HG03097 (cell line): ENCODE data around the gene TGFBR3.
"Not testable (repeated sequence)": the region's sequence is repeated elsewhere in the genome, so short reads cannot be mapped to it uniquely, and the experiment has no call there.

ENCODE experiments used
- ATAC-seq: cut with Tn5 transposase; IDR thresholded peaks from one replicate; pipeline ENCODE4 v1.9.1; 2021; ENCODE audit not compliant: unreplicated experiment, low FRiP score

TGFBR3 gene

DNA sequence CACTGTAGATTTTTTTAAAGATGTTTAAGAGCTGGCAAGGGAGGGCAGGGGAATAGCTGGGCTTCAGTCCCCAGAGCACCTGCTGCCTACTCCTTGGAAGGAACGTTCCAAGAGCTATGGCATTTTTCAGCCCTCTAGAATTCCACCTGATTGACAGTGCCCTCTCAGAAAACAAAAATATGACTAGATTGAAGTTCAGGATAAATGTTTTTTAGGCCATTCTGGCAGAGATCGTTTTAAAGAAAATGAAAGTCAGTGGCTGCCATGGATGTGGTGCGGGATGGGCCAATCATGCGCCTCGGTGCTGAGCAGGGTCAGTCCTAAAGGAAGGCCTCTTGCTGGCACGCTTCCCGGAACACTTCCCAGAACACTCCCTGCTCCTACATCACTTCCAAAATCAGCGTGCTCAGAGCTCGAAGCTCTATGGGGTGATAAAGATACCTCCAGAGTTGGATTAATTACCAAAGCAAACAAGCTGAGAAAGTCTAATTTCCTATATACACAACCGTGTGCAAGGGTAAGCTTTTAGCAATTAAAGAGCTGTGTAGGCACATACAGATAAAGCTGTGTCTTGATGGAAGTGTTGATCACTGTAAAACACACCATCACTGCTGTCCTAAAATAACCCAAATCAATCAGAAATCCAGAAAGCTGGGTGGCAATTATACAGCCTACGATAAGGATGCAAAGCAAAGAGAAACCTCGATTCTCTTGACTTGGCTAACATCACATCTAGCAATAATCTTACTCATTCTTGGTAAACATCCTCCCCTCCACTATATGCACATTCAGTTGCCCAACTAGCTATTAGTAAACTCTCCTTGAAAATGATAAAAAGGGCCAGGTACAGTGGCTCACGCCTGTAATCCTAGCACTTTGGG, 34.6 kb downstream of the TGFBR3 start:
- ATAC-seq = no peak

DNA sequence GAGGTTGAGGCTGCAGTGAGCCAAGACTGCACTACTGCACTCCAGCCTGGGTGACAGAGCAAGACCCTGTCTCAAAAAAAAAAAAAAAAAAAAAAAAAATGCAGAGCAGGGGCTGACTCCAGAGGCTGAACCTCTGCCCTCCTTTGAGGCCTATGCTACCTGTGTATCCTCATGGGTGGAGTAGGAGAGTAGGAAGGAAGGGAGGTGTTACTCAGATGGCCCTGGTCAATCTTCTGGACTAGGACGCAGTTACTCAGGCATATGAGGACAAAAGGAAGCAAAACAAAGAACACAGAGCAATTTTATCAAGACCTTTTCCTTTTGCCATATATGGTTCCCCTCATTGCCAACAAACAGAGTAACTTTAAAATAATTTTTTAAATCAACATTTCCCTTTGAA, 35.2 kb downstream of the TGFBR3 start:
- ATAC-seq = no peak

DNA sequence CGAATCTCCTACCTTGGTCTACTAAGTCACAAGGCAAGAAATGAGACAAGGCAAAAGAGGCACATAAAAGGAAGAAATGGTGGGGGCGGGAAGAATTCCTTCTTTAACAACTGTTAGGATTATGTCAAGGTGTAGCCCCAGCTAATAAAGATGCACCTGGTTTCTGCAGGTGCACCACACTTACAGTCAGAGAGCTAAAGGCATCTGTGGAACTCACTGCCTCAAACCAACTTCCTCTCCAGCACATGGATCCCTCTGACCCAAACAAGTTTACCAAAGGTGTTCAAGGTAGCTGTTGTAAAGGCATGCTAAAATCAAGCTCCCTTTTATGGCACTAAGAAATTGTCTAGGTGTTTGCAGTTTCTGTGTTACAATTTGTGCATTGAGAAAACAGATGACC, 38.1 kb downstream of the TGFBR3 start:
- no peak for ATAC-seq

DNA sequence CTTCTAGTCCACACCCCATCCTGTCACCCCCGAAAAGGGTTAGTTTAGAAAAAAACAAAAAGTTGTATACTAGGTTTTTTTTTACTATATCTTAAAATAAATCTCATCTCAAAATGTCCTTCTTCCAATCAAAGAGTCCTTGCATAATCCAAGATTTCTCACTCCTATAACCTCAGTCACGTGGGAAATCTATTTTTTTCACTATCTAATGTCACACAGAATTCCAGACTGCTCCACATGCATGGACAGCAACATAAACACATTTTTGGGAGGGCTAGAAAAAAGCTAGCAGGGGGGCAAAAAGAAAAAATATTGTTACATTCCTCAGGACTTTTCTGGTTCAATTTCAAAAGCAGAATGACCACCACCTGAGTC, 39.3 kb downstream of the TGFBR3 start:
- ATAC-seq = no peak

DNA sequence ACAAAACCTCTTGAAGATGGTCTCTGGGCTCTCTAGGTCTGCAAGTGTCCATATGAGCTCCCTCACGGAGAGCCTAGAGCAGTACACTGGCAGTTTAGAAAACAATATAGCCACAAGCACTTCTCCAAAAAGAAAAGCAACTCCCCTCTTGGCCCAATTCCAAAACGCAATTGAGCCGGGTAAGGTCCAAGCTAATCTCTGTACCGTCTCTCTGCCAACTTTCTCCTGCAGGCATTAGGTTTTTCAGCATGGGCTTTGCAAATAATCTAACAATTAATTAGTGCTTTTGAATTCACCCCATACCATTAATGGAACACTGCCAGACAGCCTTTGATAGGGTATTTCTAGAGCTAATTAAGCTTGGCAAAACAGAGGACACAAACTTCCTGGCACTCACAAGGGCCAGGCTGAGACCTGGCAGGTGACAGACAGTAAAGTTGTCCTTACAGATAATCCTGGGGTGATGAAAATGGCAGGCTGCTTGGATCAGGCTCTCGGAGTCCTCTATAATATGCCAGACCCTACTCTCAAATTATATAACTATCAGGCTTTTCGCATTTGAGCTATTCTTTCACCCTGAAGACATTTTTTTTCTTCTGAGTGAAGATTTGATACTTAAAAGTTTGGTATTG, 39.8 kb downstream of the TGFBR3 start:
- ATAC-seq = no peak

DNA sequence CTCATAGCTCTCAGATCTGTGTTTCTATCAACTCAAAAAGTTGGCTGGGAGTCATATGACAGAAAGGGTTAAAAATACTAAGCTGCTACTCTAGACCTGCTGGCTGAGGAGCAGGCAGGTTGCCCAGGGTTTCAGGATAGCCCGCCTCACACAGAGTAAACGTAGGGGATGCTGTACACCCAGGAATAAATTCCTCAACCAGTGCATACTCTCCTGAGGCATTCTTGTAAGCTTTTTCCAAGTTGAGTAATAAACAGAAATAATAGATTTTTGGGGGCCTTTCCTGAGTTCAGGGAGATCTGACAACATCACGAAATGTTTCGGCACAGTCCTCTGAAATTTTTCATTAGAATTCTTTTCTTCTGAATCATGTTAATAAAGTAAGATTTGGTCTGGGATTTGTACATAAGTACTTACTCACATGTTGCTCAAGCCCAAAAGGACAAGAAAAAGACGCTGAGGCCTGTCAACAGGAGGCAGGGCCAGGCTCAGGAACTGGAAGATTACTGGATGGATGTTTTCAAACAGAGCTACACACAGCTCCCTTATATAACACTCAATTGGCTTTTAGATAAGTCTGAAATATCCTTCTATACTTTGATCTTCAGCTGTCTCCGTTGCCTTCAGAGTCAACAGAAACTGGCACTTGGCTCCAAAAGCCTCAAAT, 41.0 kb downstream of the TGFBR3 start:
- ATAC-seq = no peak

DNA sequence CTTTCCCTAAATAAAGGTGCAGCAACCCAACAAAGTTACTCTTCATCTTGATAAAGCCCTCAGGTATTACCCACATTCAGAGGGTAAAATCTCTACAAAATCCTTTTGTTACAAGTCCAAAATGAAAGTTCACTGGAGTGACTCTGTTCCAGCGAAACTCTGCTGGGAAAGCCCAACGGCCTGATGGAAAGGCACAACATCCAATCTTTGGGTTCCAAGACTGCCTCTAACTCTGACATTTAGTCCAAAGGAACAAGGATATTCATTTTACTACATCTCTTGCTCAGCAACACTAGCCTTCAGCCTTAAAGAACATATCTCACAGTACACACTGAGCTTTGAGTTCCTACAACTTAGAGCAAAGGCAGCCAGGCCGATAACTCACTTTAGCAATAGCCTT, 42.1 kb downstream of the TGFBR3 start:
- ATAC-seq = no peak

DNA sequence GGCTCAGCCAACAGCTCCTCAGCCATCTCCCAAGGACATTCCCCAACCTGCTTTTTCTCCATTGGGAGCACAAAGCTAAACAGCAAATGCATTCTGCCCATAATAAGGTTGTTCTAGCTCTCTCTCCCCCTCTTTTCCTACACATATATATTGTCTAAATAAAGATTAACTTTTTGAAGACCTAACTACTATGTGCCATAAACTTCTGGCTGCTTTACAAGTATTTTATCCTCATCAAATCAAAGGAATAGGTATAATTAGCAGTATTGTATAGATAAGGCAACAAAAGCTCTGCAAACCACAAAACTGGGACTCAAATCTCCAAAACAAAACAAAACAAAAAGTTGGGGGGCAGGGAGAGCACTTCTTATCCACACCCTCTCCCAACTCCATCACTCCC, 43.4 kb downstream of the TGFBR3 start:
- no peak for ATAC-seq

DNA sequence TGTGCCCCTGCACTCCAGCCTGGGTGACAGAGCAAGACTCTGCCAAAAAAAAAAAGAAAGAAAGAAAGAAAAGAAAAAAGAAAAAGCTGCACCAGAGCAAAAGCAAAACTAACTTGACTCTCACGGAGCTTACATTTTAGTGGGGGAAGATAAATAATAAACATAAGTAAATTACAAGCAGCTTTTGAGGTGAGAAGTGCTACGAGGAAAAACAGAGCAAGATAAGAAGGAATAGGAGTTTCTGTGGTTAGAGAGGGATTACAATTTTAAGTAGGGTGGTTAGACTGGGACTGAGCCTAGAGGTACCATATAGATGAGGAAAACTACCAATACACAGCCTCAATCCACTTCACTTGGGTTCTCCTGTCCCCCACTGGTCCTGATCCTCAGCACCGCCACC, 43.9 kb downstream of the TGFBR3 start:
- ATAC-seq = no peak

DNA sequence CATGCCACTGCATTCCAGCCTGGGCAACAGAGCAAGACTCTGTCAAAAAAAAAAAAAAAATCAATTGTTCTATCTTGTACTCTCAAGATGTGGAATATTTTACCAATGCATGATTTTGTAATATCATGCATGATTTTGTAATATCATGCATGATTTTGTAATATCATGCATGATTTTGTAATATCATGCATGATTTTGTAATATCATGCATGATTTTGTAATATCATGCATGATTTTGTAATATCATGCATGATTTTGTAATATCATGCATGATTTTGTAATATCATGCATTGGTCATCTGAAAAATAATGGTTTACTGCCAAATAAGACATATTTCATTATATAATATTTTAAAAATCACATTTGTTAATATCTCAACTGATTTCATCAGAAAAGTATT, 45.7 kb downstream of the TGFBR3 start:
- ATAC-seq = not testable (repeated sequence)

DNA sequence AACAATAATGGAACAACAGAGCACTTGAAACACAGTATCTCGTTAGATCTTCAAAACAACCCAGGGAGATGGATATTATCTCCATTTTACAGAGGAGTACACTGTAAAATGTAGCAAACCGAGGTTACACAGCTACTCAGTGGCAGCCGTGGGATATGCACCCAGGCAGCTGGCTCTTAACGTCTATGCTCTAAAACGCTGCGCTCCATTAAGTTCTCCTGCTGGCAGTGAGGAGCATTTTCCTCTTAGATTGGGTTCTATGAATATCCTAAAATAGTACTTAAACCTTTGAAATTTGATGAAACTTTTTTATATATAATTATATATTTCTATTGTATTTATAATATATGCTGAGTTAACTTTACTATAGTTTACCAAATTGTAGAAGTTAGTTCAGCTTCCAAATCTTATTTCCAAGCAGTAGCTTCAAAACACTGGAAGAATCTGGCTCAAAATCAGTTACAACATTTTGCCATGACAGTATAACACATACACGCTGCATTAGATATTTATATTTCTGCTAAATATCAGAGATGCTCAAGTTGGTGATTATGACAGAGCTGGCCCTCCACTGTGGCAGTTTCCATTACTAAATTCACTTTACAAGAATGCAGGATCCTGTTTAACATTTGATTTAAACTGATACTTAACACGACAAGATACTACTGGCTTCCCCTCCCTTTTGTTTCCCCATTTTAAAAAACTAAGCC, 49.5 kb downstream of the TGFBR3 start:
- ATAC-seq = no peak

DNA sequence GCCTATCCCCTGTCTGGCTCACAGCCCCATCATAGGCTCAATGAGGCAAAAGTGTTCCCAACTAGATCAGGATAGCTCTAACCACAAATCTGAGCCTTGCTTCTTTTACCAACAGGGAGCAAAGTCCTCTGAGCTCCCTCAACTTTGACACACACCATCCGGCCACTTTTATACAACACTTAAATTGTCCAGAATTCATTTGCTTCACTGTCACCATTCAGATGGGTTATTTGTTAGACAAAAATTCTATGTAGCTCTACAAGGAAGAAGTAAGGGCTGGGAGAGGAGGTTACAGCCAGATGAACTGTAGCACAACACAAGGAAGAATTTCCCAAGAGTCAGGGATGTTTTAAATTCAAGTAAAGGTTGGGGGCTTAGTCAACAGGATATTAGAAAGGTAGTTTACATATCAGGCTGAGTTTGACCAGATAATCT, 50.8 kb downstream of the TGFBR3 start:
- no peak for ATAC-seq

DNA sequence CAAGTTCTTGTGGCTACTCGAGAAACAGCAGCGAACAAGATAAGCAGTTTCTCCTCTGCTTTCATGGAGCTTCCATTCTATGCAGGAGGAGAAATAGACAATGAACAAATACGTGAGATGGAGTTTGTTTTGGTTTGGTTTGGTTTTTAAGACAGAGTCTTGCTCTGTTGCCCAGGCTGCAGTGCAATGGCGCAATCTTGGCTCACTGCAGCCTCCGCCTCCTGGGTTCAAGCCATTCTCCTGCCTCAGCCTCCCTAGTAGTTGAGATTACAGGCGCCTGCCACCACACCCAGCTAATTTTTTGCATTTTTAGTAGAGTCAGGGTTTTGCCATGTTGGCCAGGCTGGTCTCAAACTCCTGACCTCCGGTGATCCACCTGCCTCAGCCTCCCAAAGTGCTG, 51.4 kb downstream of the TGFBR3 start:
- ATAC-seq = not testable (repeated sequence)

DNA sequence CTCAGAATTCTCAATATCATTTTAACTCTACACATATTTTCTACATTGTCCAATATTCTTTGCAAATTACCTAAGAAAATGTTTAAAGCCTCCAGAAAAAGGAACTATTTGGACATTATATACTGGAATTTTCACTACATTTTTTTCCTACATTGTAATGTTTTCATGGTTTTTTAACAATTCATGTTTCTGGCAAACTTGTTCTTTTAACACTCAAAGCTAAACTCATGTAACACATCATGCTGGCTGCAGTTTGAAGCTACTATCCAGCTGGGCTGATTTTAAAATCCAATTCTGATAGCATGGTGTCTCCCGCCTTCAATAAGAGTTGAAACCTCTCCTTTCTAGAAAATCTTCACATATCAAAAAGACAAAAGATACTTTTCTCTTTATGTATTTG, 52.0 kb downstream of the TGFBR3 start:
- no peak for ATAC-seq

DNA sequence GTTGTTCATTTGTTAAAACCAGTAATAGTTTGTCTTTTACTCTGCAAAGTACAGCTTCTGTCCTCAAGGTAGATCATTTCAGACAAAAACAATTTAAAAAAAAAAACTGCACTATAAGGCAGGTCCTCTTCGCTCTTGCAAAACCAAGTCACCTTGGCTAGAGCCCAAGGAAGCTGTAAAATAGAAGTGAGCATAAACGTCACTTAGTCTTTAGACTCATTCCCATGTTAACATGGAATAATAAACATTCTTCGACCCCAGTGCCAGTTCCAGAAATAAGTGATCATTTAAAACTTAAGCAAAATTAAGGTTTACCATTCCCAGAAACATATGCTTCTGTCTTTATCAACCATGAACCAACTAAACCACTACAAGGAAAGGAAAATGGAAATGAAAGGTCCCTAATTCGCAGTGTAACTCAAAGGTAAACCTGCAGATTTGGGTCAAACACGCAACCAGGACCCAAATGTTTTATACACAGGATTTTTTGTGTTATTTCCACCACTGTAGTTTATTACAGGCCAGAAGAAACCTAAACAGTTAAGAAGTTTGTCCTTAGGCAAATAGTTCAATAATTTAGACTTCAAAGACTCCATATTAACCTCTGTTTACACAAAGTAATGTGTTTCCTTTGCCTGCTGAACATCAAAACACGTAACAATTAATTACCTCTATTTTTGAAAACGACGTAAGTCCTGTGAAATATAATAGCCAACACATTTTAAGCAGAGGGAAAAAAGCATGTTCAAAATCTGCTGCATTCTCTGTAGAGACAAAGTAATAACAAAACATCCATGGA, 54.6 kb downstream of the TGFBR3 start:
- no peak for ATAC-seq

DNA sequence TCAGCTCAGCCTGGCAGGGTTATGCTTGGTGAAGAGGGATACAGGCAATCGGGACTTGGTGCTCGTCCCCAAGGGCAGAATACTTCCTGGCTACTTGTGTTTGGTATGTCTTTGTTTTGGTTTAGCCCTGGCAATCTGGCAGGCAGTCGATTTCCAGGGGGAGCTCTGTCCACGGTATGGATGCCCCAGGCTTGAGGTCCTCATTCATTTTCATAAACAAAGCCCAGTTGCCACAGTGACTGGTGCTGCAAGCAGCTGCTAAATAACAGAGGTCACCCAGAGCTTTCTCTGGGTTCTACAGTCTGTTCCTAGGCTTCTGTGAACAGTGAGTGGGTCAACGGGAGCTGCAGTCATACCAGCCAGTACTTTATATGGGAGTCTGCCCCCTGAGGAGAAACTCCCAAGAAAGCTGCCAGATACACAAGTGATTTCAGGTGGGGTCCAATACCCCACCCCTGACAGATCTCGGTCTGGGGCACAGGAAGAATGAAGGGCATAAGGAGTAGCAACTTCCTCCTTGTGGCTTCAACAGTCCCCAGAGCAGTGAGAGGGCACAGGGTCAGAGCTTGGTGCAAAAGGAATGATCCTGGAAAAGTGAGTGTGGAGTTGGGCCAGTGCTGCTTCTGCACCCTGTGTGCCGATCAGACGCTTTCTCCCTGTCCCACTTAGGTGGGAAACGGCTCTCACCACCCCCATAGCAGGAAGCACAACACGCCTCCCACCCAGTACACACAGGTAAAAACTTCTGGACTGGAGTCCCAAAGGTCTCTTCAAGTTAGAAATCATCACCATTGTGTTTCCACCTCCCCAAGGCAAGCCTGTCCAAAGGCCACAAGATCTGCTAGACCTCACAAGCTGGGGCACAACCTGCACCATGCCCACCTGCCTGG, 55.5 kb downstream of the TGFBR3 start:
- no peak for ATAC-seq

DNA sequence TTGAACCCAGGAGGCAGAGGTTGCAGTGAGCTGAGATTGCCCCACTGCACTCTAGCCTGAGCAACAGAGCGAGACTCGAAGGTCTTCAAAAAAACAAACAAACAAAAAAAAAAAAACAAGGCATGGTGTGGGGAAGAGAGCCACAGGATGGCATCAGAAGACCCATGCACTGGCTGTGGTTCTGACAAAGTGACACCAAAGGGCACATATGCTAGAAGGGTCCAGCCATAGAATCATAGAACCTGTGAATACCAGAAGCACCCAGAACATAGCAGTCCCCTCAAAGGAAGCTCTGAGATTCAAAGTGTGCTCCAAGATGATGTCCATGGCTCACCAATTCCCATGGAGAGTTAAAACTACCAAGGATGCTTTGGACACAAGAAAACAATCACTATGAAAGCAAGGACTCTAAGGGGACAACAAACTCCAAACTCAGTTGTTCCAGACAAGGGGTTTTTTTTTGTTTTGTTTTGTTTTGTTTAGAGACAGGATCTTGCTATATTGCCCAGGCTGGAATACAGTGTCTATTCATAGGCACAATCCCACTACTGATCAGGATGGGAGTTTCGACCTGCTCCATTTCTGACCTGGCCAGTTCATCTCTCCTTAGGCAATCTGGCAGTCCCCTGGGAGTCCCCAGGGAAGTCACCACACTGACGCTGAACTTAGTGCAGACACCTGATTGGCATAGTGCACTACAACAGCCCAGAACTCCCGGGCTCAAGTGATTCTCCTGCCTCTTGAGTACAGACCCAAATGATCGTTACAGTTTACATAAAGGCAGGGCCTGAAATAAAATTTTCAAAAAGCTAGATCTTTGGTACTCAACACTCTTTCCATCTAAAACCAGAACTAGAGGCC, 56.4 kb downstream of the TGFBR3 start:
- no peak for ATAC-seq

DNA sequence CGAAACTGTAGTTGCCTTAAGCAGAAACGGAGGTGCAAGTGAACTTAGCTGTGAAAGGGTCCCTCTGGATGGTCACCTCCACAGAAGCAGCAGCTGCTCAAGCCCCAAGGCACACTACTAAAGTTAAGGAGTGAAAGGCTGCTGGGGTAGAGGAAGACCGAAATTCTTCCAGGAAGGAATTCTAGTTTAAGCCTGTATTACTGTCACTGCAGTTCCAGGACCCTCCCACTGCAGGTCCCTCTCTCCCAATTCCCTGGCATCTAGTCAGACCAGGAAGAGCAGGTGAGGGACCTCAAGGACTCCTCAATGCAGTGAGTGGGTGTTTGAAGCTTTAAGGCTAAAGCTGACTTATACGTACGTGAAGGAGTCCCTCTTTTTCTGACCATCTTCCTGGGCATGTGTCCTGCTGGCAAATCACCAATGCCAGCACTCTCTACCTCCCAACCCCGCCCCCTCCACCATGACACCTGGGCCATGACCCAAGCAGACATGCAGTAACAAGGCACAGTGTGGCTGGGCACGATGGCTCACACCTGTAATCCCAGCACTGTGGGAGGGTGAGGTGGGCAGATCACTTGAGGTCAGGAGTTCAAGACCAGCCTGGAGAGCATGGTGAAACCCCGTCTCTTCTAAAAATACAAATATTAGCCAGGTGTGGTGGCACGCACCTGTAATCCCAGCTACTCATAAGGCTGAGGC, 57.2 kb downstream of the TGFBR3 start:
- no peak for ATAC-seq
